DND-41 (cell line): ENCODE measurements around the gene MTA1.

Experiments used
- EZH2 ChIP-seq: IDR thresholded peaks from 3 replicates; pipeline ENCODE4 v1.6.1; 2012; ENCODE audit warnings: borderline replicate concordance, low read depth, mild to moderate bottlenecking, moderate library complexity, low read length, inconsistent platforms; ENCODE audit not compliant: severe bottlenecking
- TF ChIP-seq, protein P1 (sequence below): IDR thresholded peaks from 2 replicates; pipeline ENCODE4 v1.5.1; 2012; ENCODE audit warnings: borderline replicate concordance, low read length, moderate library complexity, mild to moderate bottlenecking; ENCODE audit not compliant: poor library complexity, severe bottlenecking; ENCODE audit errors: extremely low read depth

DNA sequence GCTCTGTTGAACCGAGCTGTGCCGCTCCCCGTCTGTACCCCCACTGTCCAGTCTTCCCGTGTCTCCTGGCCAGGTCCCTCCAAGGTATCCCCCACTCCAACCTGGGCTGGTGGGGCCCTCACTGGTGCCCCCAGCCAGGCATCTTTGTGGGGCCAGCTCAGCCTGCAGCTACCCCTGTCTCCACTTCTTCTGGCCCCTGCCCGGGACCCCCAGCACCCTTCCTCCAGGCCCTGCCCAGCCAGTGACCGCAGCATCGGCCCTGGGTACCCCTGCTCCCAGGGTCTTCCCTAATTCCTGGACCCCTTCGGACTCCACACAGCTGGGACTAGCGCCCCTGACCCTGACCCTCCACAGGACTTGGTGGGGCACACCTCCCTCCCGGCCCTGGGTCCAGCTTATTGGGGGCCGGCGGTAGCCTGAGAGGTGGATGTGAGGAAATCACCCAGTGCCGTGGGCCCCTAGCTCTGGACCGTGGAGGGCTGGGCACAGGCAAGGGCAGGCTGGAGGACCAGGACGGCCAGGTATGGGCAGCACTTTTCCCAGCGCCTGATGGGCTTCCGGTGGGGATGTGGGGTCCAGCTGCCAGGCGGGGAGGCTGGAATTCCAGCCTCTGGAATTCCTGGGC lies 63.0 kb downstream of the MTA1 start:
- TF ChIP-seq, protein P1, sequence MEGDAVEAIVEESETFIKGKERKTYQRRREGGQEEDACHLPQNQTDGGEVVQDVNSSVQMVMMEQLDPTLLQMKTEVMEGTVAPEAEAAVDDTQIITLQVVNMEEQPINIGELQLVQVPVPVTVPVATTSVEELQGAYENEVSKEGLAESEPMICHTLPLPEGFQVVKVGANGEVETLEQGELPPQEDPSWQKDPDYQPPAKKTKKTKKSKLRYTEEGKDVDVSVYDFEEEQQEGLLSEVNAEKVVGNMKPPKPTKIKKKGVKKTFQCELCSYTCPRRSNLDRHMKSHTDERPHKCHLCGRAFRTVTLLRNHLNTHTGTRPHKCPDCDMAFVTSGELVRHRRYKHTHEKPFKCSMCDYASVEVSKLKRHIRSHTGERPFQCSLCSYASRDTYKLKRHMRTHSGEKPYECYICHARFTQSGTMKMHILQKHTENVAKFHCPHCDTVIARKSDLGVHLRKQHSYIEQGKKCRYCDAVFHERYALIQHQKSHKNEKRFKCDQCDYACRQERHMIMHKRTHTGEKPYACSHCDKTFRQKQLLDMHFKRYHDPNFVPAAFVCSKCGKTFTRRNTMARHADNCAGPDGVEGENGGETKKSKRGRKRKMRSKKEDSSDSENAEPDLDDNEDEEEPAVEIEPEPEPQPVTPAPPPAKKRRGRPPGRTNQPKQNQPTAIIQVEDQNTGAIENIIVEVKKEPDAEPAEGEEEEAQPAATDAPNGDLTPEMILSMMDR: no peak
- no peak for TF ChIP-seq EZH2
